Measurements from ENCODE around the gene CLMN.

Gene CLMN

GRCh38 chr14:95198320-95198719 is 121.4 kb downstream of the CLMN start:
- no peak overlapping the region for H3K4me3 ChIP-seq (ENCODE audit: low read length)
- no peaks in the 10 kb centered on the region for H3K27me3 ChIP-seq (ENCODE audit: control insufficient read depth, insufficient read depth, low read length)
- H3K9ac ChIP-seq (ENCODE audit: low read length): no peak overlapping the region
- no peaks in the 10 kb centered on the region for H3K36me3 ChIP-seq (ENCODE audit: control insufficient read depth, insufficient read depth, low read length)
- no peak overlapping the region for H3K27ac ChIP-seq (ENCODE audit: low read depth, low read length)
- H3K4me1 ChIP-seq (ENCODE audit: control insufficient read depth, insufficient read depth, low read length): no peaks in the 10 kb centered on the region

GRCh38 chr14:95197551-95197950 is 122.2 kb downstream of the CLMN start:
- Histone ChIP-seq H3K36me3 (ENCODE audit: control insufficient read depth, insufficient read depth, low read length) (no peaks in the 10 kb centered on the region), H3K4me1 (ENCODE audit: control insufficient read depth, insufficient read depth, low read length) (no peaks in the 10 kb centered on the region), H3K9ac (ENCODE audit: low read length) (no peak overlapping the region), H3K27me3 (ENCODE audit: control insufficient read depth, insufficient read depth, low read length) (no peaks in the 10 kb centered on the region), H3K4me3 (ENCODE audit: low read length) (no peak overlapping the region), H3K27ac (ENCODE audit: low read depth, low read length) (no peak overlapping the region)

DNA sequence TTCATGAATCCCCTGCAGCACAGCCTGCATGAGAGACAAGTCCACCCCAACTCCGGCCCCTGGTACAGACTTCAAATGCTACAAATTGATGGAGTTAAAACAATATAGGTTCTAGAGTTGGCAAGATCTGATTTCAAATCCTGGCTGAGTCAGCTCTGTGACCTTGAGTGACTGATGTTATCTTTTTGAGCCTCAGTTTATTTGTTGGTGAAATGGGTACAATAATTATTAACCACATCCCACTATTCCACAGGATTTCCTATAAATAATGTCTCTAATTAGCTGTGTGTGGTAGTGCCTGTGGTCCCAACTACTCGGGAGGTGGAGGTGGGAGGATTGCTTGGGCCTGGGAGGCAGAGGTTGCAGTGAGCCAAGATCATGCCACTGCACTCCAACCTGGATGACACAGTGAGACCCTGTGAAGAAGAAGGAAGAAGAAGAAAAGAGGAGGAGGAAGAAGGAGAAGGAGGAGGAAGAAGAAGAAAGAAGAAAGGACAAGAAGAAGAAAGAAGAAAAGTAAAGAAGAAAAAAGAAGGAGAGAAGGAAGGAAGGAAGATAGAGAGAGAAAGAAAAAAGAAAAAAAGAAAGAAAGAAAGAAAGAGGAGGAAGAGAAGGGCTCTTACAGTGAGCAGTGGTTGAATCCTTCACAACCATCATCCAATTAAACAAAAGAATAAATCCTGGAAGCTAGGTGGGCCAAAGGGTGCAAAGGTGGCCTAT is 122.7 kb downstream of the CLMN start:
- no peaks in the 10 kb centered on the region for H3K4me1 ChIP-seq (ENCODE audit: control insufficient read depth, insufficient read depth, low read length)
- no peak overlapping the region for H3K9ac ChIP-seq (ENCODE audit: low read length)
- H3K27me3 ChIP-seq (ENCODE audit: control insufficient read depth, insufficient read depth, low read length): no peaks in the 10 kb centered on the region
- no peak overlapping the region for H3K4me3 ChIP-seq (ENCODE audit: low read length)
- no peaks in the 10 kb centered on the region for H3K36me3 ChIP-seq (ENCODE audit: control insufficient read depth, insufficient read depth, low read length)
- no peak overlapping the region for H3K27ac ChIP-seq (ENCODE audit: low read depth, low read length)

- H3K9ac ChIP-seq (ENCODE audit: low read length): no peak overlapping the region
- H3K27me3 ChIP-seq (ENCODE audit: control insufficient read depth, insufficient read depth, low read length): no peaks in the 10 kb centered on the region
- H3K4me1 ChIP-seq (ENCODE audit: control insufficient read depth, insufficient read depth, low read length): no peaks in the 10 kb centered on the region
- H3K4me3 ChIP-seq (ENCODE audit: low read length): no peak overlapping the region
- no peak overlapping the region for H3K27ac ChIP-seq (ENCODE audit: low read depth, low read length)
- H3K36me3 ChIP-seq (ENCODE audit: control insufficient read depth, insufficient read depth, low read length): no peaks in the 10 kb centered on the region
Observed at GRCh38 chr14:95196268-95196667, 123.4 kb downstream of the CLMN start.

DNA sequence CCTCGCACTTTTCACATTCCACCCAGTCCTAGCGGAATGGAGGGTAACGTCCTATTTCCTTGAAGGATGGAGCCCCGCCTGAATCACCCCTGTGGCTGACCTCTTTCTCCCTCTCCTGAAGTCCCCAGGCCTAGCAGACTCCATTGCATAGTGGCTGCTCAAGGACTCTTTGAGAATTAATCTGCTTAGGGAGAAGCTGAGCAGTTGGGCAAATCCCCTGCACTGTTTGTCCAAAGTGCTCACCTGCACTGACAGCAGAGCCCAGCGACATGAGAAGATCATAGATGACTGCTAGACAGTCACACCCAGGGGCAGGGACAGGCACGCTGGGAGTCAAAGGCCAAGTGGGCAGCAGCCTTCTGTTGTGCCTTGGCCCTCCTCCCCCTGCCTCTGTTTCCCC is 124.7 kb downstream of the CLMN start:
- Histone ChIP-seq H3K4me1 (ENCODE audit: control insufficient read depth, insufficient read depth, low read length) (no peaks in the 10 kb centered on the region), H3K36me3 (ENCODE audit: control insufficient read depth, insufficient read depth, low read length) (no peaks in the 10 kb centered on the region), H3K27me3 (ENCODE audit: control insufficient read depth, insufficient read depth, low read length) (no peaks in the 10 kb centered on the region), H3K27ac (ENCODE audit: low read depth, low read length) (no peak overlapping the region), H3K9ac (ENCODE audit: low read length) (no peak overlapping the region), H3K4me3 (ENCODE audit: low read length) (no peak overlapping the region)

- Histone ChIP-seq H3K36me3 (ENCODE audit: control insufficient read depth, insufficient read depth, low read length) (no peaks in the 10 kb centered on the region), H3K4me3 (ENCODE audit: low read length) (no peak overlapping the region), H3K27me3 (ENCODE audit: control insufficient read depth, insufficient read depth, low read length) (no peaks in the 10 kb centered on the region), H3K9ac (ENCODE audit: low read length) (no peak overlapping the region), H3K4me1 (ENCODE audit: control insufficient read depth, insufficient read depth, low read length) (no peaks in the 10 kb centered on the region), H3K27ac (ENCODE audit: low read depth, low read length) (no peak overlapping the region)
Observed at GRCh38 chr14:95193081-95193480, 126.6 kb downstream of the CLMN start.

GRCh38 chr14:95192311-95192710 is 127.4 kb downstream of the CLMN start:
- H3K9ac ChIP-seq (ENCODE audit: low read length): no peak overlapping the region
- no peaks in the 10 kb centered on the region for H3K4me1 ChIP-seq (ENCODE audit: control insufficient read depth, insufficient read depth, low read length)
- H3K4me3 ChIP-seq (ENCODE audit: low read length): no peak overlapping the region
- H3K27ac ChIP-seq (ENCODE audit: low read depth, low read length): no peak overlapping the region
- no peaks in the 10 kb centered on the region for H3K36me3 ChIP-seq (ENCODE audit: control insufficient read depth, insufficient read depth, low read length)
- H3K27me3 ChIP-seq (ENCODE audit: control insufficient read depth, insufficient read depth, low read length): no peaks in the 10 kb centered on the region

- H3K27me3 ChIP-seq (ENCODE audit: control insufficient read depth, insufficient read depth, low read length): no peaks in the 10 kb centered on the region
- no peak overlapping the region for H3K27ac ChIP-seq (ENCODE audit: low read depth, low read length)
- H3K4me1 ChIP-seq (ENCODE audit: control insufficient read depth, insufficient read depth, low read length): no peaks in the 10 kb centered on the region
- no peaks in the 10 kb centered on the region for H3K36me3 ChIP-seq (ENCODE audit: control insufficient read depth, insufficient read depth, low read length)
- H3K9ac ChIP-seq (ENCODE audit: low read length): no peak overlapping the region
- H3K4me3 ChIP-seq (ENCODE audit: low read length): no peak overlapping the region
Observed at GRCh38 chr14:95191445-95192199, 128.1 kb downstream of the CLMN start.

- Histone ChIP-seq H3K4me1 (ENCODE audit: control insufficient read depth, insufficient read depth, low read length) (no peaks in the 10 kb centered on the region), H3K27ac (ENCODE audit: low read depth, low read length) (no peak overlapping the region), H3K4me3 (ENCODE audit: low read length) (no peak overlapping the region), H3K36me3 (ENCODE audit: control insufficient read depth, insufficient read depth, low read length) (no peaks in the 10 kb centered on the region), H3K27me3 (ENCODE audit: control insufficient read depth, insufficient read depth, low read length) (no peaks in the 10 kb centered on the region), H3K9ac (ENCODE audit: low read length) (no peak overlapping the region)
Observed at GRCh38 chr14:95190857-95191256, 128.9 kb downstream of the CLMN start.

DNA sequence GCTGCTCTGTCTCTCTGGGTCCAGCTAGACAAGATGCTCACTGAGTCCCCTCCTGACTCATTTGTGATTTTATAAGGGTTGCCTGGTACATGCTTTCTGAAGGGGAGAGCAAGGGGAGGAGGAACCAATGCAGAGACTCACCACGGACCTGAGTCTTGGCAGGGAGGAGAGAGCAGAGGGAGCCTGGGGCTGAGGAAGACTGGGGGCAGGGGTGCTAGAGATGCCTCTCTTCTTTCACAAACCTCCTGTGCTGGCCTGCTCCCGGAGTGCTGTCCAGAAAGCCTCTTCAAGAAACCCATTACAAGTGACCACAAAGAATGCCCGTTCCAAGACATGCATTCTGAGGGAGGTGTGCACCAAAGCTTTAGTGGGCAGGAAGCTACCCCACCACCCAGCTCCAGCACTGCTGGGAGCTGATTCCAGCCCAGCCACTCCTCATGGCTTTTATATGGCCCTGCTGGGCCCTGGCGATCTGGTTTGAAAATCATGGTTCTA is 129.3 kb downstream of the CLMN start:
- H3K36me3 ChIP-seq (ENCODE audit: control insufficient read depth, insufficient read depth, low read length): no peaks in the 10 kb centered on the region

GRCh38 chr14:95189367-95190132 is 130.2 kb downstream of the CLMN start:
- Histone ChIP-seq H3K27me3 (ENCODE audit: control insufficient read depth, insufficient read depth, low read length) (no peaks in the 10 kb centered on the region), H3K4me3 (ENCODE audit: low read length) (no peak overlapping the region), H3K27ac (ENCODE audit: low read depth, low read length) (no peak overlapping the region), H3K36me3 (ENCODE audit: control insufficient read depth, insufficient read depth, low read length) (no peaks in the 10 kb centered on the region), H3K4me1 (ENCODE audit: control insufficient read depth, insufficient read depth, low read length) (peaks cover 2% of the 10 kb centered on the region), H3K9ac (ENCODE audit: low read length) (no peak overlapping the region)

More for the DNA sequence above, 129.3 kb downstream of the CLMN start:
- no peak overlapping the region for H3K27ac ChIP-seq (ENCODE audit: low read depth, low read length)
- no peak overlapping the region for H3K9ac ChIP-seq (ENCODE audit: low read length)
- H3K27me3 ChIP-seq (ENCODE audit: control insufficient read depth, insufficient read depth, low read length): no peaks in the 10 kb centered on the region
- no peak overlapping the region for H3K4me3 ChIP-seq (ENCODE audit: low read length)
- no peaks in the 10 kb centered on the region for H3K4me1 ChIP-seq (ENCODE audit: control insufficient read depth, insufficient read depth, low read length)

DNA sequence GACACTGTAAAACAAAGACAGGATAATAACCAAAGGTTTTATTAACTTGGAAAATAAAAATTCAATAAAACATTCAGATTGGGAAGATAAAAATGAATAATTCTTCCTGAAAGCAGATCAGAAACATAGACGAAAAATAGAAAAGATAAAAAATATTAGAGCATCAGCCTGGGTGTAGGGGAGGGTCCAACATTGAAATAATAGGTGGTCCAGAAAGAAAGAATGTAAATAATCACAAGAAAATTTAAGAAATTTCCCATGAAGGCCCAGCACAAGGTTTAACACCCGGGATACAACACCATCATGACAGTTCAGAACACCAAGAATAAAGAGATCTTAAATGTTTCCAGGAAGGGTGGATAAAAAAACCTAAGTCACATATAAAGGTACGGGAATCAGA is 131.3 kb downstream of the CLMN start:
- H3K36me3 ChIP-seq (ENCODE audit: control insufficient read depth, insufficient read depth, low read length): no peaks in the 10 kb centered on the region
- H3K9ac ChIP-seq (ENCODE audit: low read length): no peak overlapping the region
- H3K27ac ChIP-seq (ENCODE audit: low read depth, low read length): no peak overlapping the region
- H3K4me1 ChIP-seq (ENCODE audit: control insufficient read depth, insufficient read depth, low read length): peaks cover 2% of the 10 kb centered on the region
- no peaks in the 10 kb centered on the region for H3K27me3 ChIP-seq (ENCODE audit: control insufficient read depth, insufficient read depth, low read length)
- no peak overlapping the region for H3K4me3 ChIP-seq (ENCODE audit: low read length)
